Measurements from ENCODE around the gene DAAM2.

The DAAM2 gene

DNA sequence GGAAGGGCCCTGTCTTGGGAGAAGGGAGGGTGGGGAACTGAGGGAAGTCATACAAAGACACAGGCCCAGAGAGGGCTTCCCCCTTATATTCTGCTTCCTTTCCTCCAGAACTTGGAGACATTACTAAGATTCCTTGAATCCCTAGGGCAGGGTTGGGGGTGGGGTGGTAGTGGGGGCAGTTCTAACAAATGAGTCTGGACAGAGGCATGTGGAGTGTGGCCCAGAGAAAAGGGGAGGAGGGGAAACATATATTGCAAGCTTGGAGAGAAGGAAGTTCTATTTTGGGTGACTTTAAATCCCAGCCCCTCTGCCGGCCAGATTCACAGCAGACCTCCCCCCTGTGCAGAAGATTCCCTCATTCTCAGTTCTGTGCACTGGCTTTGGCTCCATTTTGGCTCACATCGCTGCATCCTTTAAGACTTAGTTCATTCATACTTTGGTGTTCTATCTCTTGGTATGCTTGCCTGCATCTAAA is 43.7 kb downstream of the DAAM2 start:
- CTCF ChIA-PET, result interaction anchor here (1.5 to 4.2 kb wide), 2 partner anchors 19 to 30 kb away, joined by 3 to 19 read pairs; no protein-coding TSS in a partner anchor
- POLR2A ChIA-PET, result no interaction called here
- TF ChIP-seq, protein P1, sequence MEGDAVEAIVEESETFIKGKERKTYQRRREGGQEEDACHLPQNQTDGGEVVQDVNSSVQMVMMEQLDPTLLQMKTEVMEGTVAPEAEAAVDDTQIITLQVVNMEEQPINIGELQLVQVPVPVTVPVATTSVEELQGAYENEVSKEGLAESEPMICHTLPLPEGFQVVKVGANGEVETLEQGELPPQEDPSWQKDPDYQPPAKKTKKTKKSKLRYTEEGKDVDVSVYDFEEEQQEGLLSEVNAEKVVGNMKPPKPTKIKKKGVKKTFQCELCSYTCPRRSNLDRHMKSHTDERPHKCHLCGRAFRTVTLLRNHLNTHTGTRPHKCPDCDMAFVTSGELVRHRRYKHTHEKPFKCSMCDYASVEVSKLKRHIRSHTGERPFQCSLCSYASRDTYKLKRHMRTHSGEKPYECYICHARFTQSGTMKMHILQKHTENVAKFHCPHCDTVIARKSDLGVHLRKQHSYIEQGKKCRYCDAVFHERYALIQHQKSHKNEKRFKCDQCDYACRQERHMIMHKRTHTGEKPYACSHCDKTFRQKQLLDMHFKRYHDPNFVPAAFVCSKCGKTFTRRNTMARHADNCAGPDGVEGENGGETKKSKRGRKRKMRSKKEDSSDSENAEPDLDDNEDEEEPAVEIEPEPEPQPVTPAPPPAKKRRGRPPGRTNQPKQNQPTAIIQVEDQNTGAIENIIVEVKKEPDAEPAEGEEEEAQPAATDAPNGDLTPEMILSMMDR (IDR thresholded peaks at IDR 0.05; ENCODE audit: control extremely low read depth, extremely low read depth, low read depth, missing control alignments), result no peak
- DNase-seq (ENCODE audit: extremely low spot score), result no peak

DNA sequence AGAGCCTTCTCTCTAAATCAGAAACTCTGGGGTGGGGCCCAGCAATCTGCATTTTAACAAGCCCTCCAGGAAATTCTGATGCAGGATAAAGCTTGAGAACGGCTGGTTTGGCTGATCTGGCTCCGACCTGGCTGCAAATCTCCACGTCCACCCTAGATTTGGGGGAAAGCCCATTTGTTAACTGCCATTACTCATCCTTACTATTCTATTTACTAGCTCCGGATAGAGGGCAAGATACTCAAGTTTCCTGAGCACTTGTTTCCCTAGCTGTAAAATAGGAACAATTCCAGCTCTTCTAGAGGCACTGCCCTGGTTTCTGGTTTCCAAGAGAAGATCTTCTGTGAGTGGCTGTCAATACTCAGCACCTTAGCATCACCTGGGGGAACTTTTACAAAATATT is 44.4 kb downstream of the DAAM2 start:
- TF ChIP-seq, protein P1 (IDR thresholded peaks at IDR 0.05; ENCODE audit: control extremely low read depth, extremely low read depth, low read depth, missing control alignments), result no peak
- ChIA-PET CTCF (interaction anchor here (0.7 to 4.2 kb wide), 3 partner anchors 9 to 29 kb away, joined by 3 to 19 read pairs (median 3); no protein-coding TSS in a partner anchor), POLR2A (no interaction called here)
- DNase-seq (ENCODE audit: extremely low spot score), result no peak

DNA sequence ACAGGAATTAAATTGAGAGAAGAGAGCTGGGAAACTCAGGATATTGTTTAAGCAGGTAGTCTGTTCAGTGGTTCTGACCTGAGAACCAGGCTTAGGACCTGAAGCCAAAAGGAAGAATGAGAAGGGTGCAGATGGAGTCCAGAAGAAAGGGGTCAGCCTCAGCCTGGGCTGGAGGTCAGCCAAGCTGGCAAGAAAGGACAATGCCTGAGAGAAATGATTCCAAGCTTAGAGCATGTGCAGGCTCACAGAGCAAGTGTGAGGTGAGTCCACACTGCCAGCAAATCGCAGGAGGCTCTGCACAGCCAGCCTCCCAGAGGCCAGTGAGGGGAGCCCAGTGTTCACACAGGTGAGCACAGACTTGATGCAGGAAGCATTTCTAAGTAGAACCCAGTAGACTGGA is 47.3 kb downstream of the DAAM2 start:
- ChIA-PET POLR2A (no interaction called here), CTCF (no interaction called here)
- TF ChIP-seq, protein P1 (IDR thresholded peaks at IDR 0.05; ENCODE audit: control extremely low read depth, extremely low read depth, low read depth, missing control alignments), result no peak
- no peak for DNase-seq (ENCODE audit: extremely low spot score)

DNA sequence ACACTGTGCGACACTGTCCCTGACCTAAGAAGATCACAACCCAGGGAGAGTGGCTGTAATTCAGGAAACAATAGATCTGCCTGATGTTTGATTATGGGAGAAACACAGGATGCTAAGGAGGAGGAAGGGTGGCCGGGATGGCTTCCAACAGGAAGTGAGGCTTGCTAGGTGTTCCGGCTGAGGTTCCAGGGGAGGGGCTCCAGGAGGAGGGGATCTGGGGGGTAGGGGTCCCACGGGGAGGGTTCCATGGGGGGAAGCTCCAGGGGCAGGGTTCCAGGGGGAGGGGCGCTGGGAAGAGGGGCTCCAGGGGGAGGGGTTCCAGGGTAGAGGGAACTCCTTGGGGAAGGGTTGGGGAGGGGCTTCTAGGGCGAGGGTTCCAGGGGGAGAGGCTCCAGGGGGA is 48.6 kb downstream of the DAAM2 start:
- DNase-seq (ENCODE audit: extremely low spot score), result no peak
- TF ChIP-seq, protein P1 (IDR thresholded peaks at IDR 0.05; ENCODE audit: control extremely low read depth, extremely low read depth, low read depth, missing control alignments), result no peak
- POLR2A ChIA-PET, result no interaction called here
- CTCF ChIA-PET, result no interaction called here

DNA sequence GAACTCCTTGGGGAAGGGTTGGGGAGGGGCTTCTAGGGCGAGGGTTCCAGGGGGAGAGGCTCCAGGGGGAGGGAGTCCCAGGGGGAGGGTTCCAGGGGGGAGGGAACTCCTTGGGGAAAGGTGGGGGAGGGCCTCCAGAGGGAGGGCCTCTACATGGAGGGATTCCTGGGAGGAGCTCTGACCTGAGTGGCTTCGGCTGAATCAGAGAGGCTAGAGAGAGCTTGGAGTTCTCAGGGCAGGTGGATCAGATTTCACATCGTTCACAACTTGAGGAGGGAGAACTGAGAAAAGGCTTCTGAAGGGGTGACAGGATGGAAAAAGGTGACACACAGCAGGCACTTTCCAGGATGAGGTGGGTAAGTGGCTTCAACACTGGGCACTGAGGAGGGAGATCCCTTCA is 49.1 kb downstream of the DAAM2 start:
- ChIA-PET POLR2A (no interaction called here), CTCF (no interaction called here)
- DNase-seq (ENCODE audit: extremely low spot score), result no peak
- TF ChIP-seq, protein P1 (IDR thresholded peaks at IDR 0.05; ENCODE audit: control extremely low read depth, extremely low read depth, low read depth, missing control alignments), result no peak

DNA sequence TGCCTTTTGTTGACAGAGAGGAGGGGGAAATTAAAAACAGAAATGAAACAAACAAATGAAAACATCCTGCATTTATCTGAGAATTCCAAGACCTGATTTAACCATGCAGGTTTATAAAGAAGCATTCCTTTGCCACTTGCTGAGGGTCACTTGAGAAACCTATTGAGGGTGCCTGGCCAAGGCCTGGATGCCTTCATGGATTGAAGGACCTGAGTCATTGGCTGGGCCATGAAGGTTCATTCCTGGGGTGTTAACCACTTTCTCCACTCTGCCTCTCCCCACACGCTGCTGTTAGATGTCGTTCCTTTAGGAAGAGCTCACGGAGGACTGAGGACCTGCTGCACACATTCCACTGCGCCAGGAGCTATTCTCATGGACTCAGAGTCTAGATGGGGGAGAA is 49.7 kb downstream of the DAAM2 start:
- DNase-seq (ENCODE audit: extremely low spot score), result no peak
- CTCF ChIA-PET, result no interaction called here
- POLR2A ChIA-PET, result no interaction called here
- TF ChIP-seq, protein P1 (IDR thresholded peaks at IDR 0.05; ENCODE audit: control extremely low read depth, extremely low read depth, low read depth, missing control alignments), result no peak

Data from GM10248 (cell line).